Adrenal gland (tissue), 12 donors: Measurements from ENCODE around the gene CSF2. TPM values are rescaled to one million over a fixed set of nuclear protein-coding genes. Genes with fewer than 3 reads are reported as not detected.

Source experiments
- DNase-seq, 7 donors: peaks; one replicate each; pipeline ENCODE4 v3.0.0-alpha.2; 2019 to 2020
- H3K27ac ChIP-seq, 5 donors: fragments of 200-600 bp; sonication (generic) in 4 of 5; 1 replicate in 3 of 5; 2 replicates in 2 of 5; pipeline versions ENCODE4 v1.5.1 to v1.8.0; 2016 to 2020; ENCODE audit warnings: mild to moderate bottlenecking in 1 of 5
- H3K27me3 ChIP-seq: fragments of 200-600 bp; 2 replicates; pipeline ENCODE4 v1.8.0; 2021
- H3K36me3 ChIP-seq, 2 donors: fragments of 200-600 bp; replicated peaks in 1 of 2; 1 replicate in 1 of 2; 2 replicates in 1 of 2; pipeline versions ENCODE4 v1.5.1 to v1.8.0; 2018 to 2022
- H3K4me1 ChIP-seq, 2 donors: fragments of 200-600 bp; replicated peaks in 1 of 2; 1 replicate in 1 of 2; 2 replicates in 1 of 2; pipeline versions ENCODE4 v1.5.1 to v1.8.0; 2018 to 2021
- H3K4me3 ChIP-seq, 4 donors: fragments of 200-600 bp; sonication (generic) in 3 of 4; one replicate each; pipeline ENCODE4 v1.5.1; 2016 to 2018
- H3K9me3 ChIP-seq, 3 donors: fragments of 200-600 bp; sonication (generic) in 1 of 3; replicated peaks in 1 of 3; 1 replicate in 2 of 3; 2 replicates in 1 of 3; pipeline versions ENCODE4 v1.5.1 to v1.8.0; 2016 to 2021
- CTCF ChIP-seq, 6 experiments: fragments of 450-650 bp in 4 of 6; fragments of 200-600 bp in 2 of 6; sonication (generic) in 1 of 6; IDR thresholded peaks; 1 replicate in 5 of 6; 2 replicates in 1 of 6; pipeline versions ENCODE4 v1.5.1 to v1.8.0; 2016 to 2021; ENCODE audit warnings: antibody characterized with exemption in 6 of 6, mild to moderate bottlenecking in 2 of 6, moderate library complexity in 1 of 6
- POLR2A ChIP-seq, 2 donors: fragments of 450-650 bp; IDR thresholded peaks; one replicate each; pipeline ENCODE4 v1.6.1; 2017; ENCODE audit warnings: antibody characterized with exemption in 2 of 2, mild to moderate bottlenecking in 2 of 2, moderate library complexity in 1 of 2
- WGBS, 4 donors: extraction: QIAGEN DNeasy Blood & Tissue Kit in 2 of 4; methylation state at CpG; one replicate each; pipeline versions ENCODE4 v1.1.5 to v1.1.7; 2013 to 2017; 5-methylcytosine and 5-hydroxymethylcytosine counted together
- intact Hi-C, 2 donors: fragments of 100-400 bp; cut with DNase I; formaldehyde crosslinking; loops; one replicate each; pipeline versions ENCODE4 v1.14.1 to v1.15.0; 2022 to 2023
- polyA plus RNA-seq, 3 donors: library from polyadenylated mRNA; stranded (reverse); fragments of 200-250 nt in 2 of 3; fragments of 350-450 nt in 1 of 3; fragmentation: Illumina TruSeq in 1 of 3; extraction: RNeasy Lipid Tissue Mini Kit (QIAGEN cat#74804) in 1 of 3; gene quantifications; one replicate each; pipeline ENCODE4 v1.2.3, GENCODE V29; 2013 to 2014
- total RNA-seq, 9 donors: library from RNA; depleted of rRNA in 4 of 9; stranded (reverse); fragments of >200 nt in 4 of 9; fragments of 120-200 nt in 1 of 9; fragmentation: NEBNext Ultra II Directional in 1 of 9; extraction: Animal tissue kit (Norgen Biotek cat#: 25700) in 1 of 9; gene quantifications; one replicate each; pipeline versions ENCODE4 v1.1.0 to v1.2.4, GENCODE V29; 2013 to 2023
- donor health status: healthy with polysubstance abuse.
- donor health status: Bipolar disorder and iron deficiency.
- donor health status: DM: yes; HTN: yes; CAD: no.
- donor health status: DM: no; HTN: no; CAD: no.
- donor health status: DM: no; HTN: no; CAD: no.
- donor health status: DM: yes; HTN: yes; CAD: no.

Gene CSF2
- total and polyA plus RNA-seq, 12 donors: 0.31 TPM; not detected in 11

GRCh38 chr5:132046880-132047299 lies 26.7 kb upstream of the CSF2 start:
- Histone ChIP-seq H3K4me1 (no peaks in the 10 kb centered on the region), H3K36me3 (no peaks in the 10 kb centered on the region), H3K9me3 (no peaks in the 10 kb centered on the region), H3K27me3 (no peaks in the 10 kb centered on the region), H3K27ac (no peak overlapping the region), H3K4me3 (no peak overlapping the region)
- TF ChIP-seq CTCF (IDR thresholded peaks at IDR 0.05) (no peak), POLR2A (IDR thresholded peaks at IDR 0.05) (no peak)
- peak in 2 of 7 donors; percentile 2 to 28 for DNase-seq
- intact Hi-C loops: no loop called here
- WGBS, 4 donors: 79 to 86% (median 81%) methylated on average over 7 of the region's 7 CpGs

GRCh38 chr5:132049093-132049492 lies 24.5 kb upstream of the CSF2 start:
- Histone ChIP-seq H3K9me3 (no peaks in the 10 kb centered on the region), H3K4me1 (no peaks in the 10 kb centered on the region), H3K4me3 (no peak overlapping the region), H3K36me3 (no peaks in the 10 kb centered on the region), H3K27me3 (no peaks in the 10 kb centered on the region), H3K27ac (no peak overlapping the region)
- WGBS, 4 donors: 52 to 68% (median 63%) methylated on average over 4 of the region's 4 CpGs
- no peak for TF ChIP-seq CTCF (IDR thresholded peaks at IDR 0.05)
- TF ChIP-seq POLR2A (IDR thresholded peaks at IDR 0.05): no peak
- intact Hi-C loops: no loop called here
- DNase-seq: no peak

- Histone ChIP-seq H3K4me3 (no peak overlapping the region), H3K9me3 (no peaks in the 10 kb centered on the region), H3K27ac (no peak overlapping the region), H3K36me3 (no peaks in the 10 kb centered on the region), H3K4me1 (no peaks in the 10 kb centered on the region), H3K27me3 (no peaks in the 10 kb centered on the region)
- 89 to 95% (median 90%) methylated on average over 12 of the region's 12 CpGs for WGBS, 4 donors
- DNase-seq: peak in 1 of 7 donors; percentile 2
- intact Hi-C loops: no loop called here
- TF ChIP-seq CTCF (IDR thresholded peaks at IDR 0.05) (no peak), POLR2A (IDR thresholded peaks at IDR 0.05) (no peak)
Measured at GRCh38 chr5:132049559-132049958, 24.0 kb upstream of the CSF2 start.

GRCh38 chr5:132050136-132050535 lies 23.5 kb upstream of the CSF2 start:
- no peaks in the 10 kb centered on the region for H3K9me3 ChIP-seq
- WGBS, 4 donors: 43 to 70% (median 52%) methylated on average over 4 to 5 of the region's 5 CpGs
- no peak overlapping the region for H3K4me3 ChIP-seq
- H3K36me3 ChIP-seq: no peaks in the 10 kb centered on the region
- H3K27ac ChIP-seq: no peak overlapping the region
- H3K4me1 ChIP-seq: no peaks in the 10 kb centered on the region
- intact Hi-C loops: no loop called here
- peak; percentile 15 to 60 (median 33) for DNase-seq
- no peak for TF ChIP-seq CTCF (IDR thresholded peaks at IDR 0.05)
- no peaks in the 10 kb centered on the region for H3K27me3 ChIP-seq
